Measurements from ENCODE around the gene DOCK1. TPM values are rescaled to one million over a fixed set of nuclear protein-coding genes. Genes with fewer than 3 reads are reported as not detected.
A peak's percentile ranks its signal among the peaks of the same experiment; 100 is the strongest.

Gene DOCK1
- total RNA-seq, 2 donors from 2014 or later = 46.4 to 49.0 TPM

GRCh38 chr10:127194599-127194998, 289.4 kb downstream of the DOCK1 start:
- Histone ChIP-seq H3K36me3 (no peaks in the 10 kb centered on the region), H3K27me3 (peaks cover 22% of the 10 kb centered on the region), H3K4me1 (no peaks in the 10 kb centered on the region), H3K9ac (ENCODE audit: low read depth in 2 of 2, low read length in 2 of 2) (no peak overlapping the region), H3K4me3 (no peak overlapping the region), H3K9me3 (no peaks in the 10 kb centered on the region), H3K27ac (no peak overlapping the region)
- no peak for TF ChIP-seq CTCF (IDR thresholded peaks at IDR 0.05)
- DNase-seq = no peak
- intact Hi-C loops (cut with DNase I) = no loop called here

GRCh38 chr10:127195041-127195506, 289.8 kb downstream of the DOCK1 start:
- Histone ChIP-seq H3K9me3 (no peaks in the 10 kb centered on the region), H3K27ac (no peak overlapping the region), H3K36me3 (no peaks in the 10 kb centered on the region), H3K4me1 (no peaks in the 10 kb centered on the region), H3K4me3 (no peak overlapping the region), H3K27me3 (peaks cover 22% of the 10 kb centered on the region), H3K9ac (ENCODE audit: low read depth in 2 of 2, low read length in 2 of 2) (no peak overlapping the region)
- TF ChIP-seq CTCF (IDR thresholded peaks at IDR 0.05) = no peak
- intact Hi-C loops (cut with DNase I) = no loop called here
- DNase-seq = no peak

GRCh38 chr10:127195571-127196281, 290.5 kb downstream of the DOCK1 start:
- Histone ChIP-seq H3K9ac (ENCODE audit: low read depth in 2 of 2, low read length in 2 of 2) (no peak overlapping the region), H3K27ac (no peak overlapping the region), H3K4me3 (peak overlapping the region; percentile 19), H3K9me3 (no peaks in the 10 kb centered on the region), H3K36me3 (no peaks in the 10 kb centered on the region), H3K27me3 (peaks cover 22% of the 10 kb centered on the region), H3K4me1 (no peaks in the 10 kb centered on the region)
- intact Hi-C loops (cut with DNase I) = no loop called here
- DNase-seq = no peak
- no peak for TF ChIP-seq CTCF (IDR thresholded peaks at IDR 0.05)

- H3K9me3 ChIP-seq = no peaks in the 10 kb centered on the region
- H3K4me1 ChIP-seq = no peaks in the 10 kb centered on the region
- peaks cover 22% of the 10 kb centered on the region for H3K27me3 ChIP-seq
- peak; percentile 30 for DNase-seq
- H3K4me3 ChIP-seq = peak within 1 kb of the TSS; percentile 19
- H3K27ac ChIP-seq = no peak within 1 kb of the TSS
- H3K9ac ChIP-seq (ENCODE audit: low read depth in 2 of 2, low read length in 2 of 2) = no peak within 1 kb of the TSS
- no peaks in the 10 kb centered on the region for H3K36me3 ChIP-seq
- TF ChIP-seq CTCF (IDR thresholded peaks at IDR 0.05) = no peak
- intact Hi-C loops (cut with DNase I) = no loop called here
These were observed 291.3 kb downstream of the DOCK1 start, which contains the start of gene INSYN2A for GRCh38 chr10:127196282-127197153. TSS of gene INSYN2A (minus strand) at chr10:127196591. CDS start at chr10:127176395, 20,196 bp downstream.

GRCh38 chr10:127197154-127197432, 291.9 kb downstream of the DOCK1 start:
- Histone ChIP-seq H3K36me3 (no peaks in the 10 kb centered on the region), H3K9me3 (no peaks in the 10 kb centered on the region), H3K27ac (no peak overlapping the region), H3K4me3 (no peak overlapping the region), H3K9ac (ENCODE audit: low read depth in 2 of 2, low read length in 2 of 2) (no peak overlapping the region), H3K4me1 (no peaks in the 10 kb centered on the region), H3K27me3 (peaks cover 22% of the 10 kb centered on the region)
- intact Hi-C loops (cut with DNase I) = no loop called here
- no peak for TF ChIP-seq CTCF (IDR thresholded peaks at IDR 0.05)
- DNase-seq = no peak

All from colonic mucosa (tissue), 4 donors.